ENCODE measurements around the gene CTNNBIP1.
A peak's percentile ranks its signal among the peaks of the same experiment; 100 is the strongest.

CTNNBIP1 gene

DNA sequence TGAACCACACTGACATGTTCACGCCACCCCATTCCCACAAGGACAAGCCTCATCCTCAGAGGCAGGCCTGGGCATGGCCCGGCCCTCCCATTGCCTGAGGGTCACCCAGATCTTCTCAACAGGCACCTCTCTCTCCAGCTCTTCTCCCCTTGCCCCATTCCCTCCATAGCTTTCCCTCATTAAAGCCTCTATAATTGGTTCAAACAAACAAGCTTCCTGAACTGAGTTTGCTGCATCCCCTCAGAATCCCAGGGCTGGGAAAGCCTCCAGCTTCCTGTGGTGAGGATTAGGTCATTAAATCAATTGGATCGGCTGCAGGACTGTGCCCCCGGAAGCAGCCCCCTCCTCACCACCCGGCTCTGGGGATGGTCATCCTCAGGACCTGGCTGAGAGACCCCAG, 18.9 kb downstream of the CTNNBIP1 start:
- peak; percentile 67 for DNase-seq
- H3K9me3 ChIP-seq (ENCODE audit: severe bottlenecking): no peaks in the 10 kb centered on the region
- H3K4me3 ChIP-seq (ENCODE audit: low read depth, low read length): no peak overlapping the region
- H3K27me3 ChIP-seq (ENCODE audit: insufficient read depth, low read depth, severe bottlenecking): no peaks in the 10 kb centered on the region
- peak overlapping the region; percentile 57 for H3K27ac ChIP-seq
- no peaks in the 10 kb centered on the region; the same call in 1 of the 2 replicates for H3K36me3 ChIP-seq
- TF ChIP-seq CTCF (IDR thresholded peaks at IDR 0.05; ENCODE audit: low read depth, low read length): no peak

GRCh38 chr1:9890224-9890731, 19.8 kb downstream of the CTNNBIP1 start:
- DNase-seq: no peak
- Histone ChIP-seq H3K9me3 (ENCODE audit: severe bottlenecking) (no peaks in the 10 kb centered on the region), H3K4me3 (ENCODE audit: low read depth, low read length) (no peak overlapping the region), H3K27ac (peak overlapping the region; percentile 57), H3K36me3 (no peaks in the 10 kb centered on the region; the same call in 1 of the 2 replicates), H3K27me3 (ENCODE audit: insufficient read depth, low read depth, severe bottlenecking) (no peaks in the 10 kb centered on the region)
- no peak for TF ChIP-seq CTCF (IDR thresholded peaks at IDR 0.05; ENCODE audit: low read depth, low read length)

GRCh38 chr1:9889411-9889810, 20.7 kb downstream of the CTNNBIP1 start:
- no peak for TF ChIP-seq CTCF (IDR thresholded peaks at IDR 0.05; ENCODE audit: low read depth, low read length)
- H3K36me3 ChIP-seq: no peaks in the 10 kb centered on the region; the same call in 1 of the 2 replicates
- H3K27ac ChIP-seq: no peak overlapping the region
- DNase-seq: no peak
- no peaks in the 10 kb centered on the region for H3K27me3 ChIP-seq (ENCODE audit: insufficient read depth, low read depth, severe bottlenecking)
- no peaks in the 10 kb centered on the region for H3K9me3 ChIP-seq (ENCODE audit: severe bottlenecking)
- H3K4me3 ChIP-seq (ENCODE audit: low read depth, low read length): no peak overlapping the region

DNA sequence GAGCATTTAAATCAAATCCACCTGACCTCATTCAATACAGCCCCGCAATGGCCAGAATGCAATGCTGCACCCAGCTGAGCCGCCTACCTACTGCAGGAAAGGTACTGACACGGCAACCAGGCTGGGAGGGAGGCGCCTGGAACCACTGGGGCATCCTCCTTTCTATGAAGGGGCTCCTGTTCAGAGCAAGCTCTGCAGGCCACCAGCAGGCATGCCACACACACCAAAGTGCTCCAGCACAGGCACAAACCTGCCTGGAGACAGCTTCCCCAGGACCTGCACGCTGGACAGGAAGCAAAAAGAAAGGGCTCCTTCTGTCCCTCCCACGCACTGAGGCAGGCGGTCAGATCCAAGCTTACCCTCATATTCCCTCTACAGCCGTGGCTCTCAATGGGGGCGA, 21.2 kb downstream of the CTNNBIP1 start:
- no peak for TF ChIP-seq CTCF (IDR thresholded peaks at IDR 0.05; ENCODE audit: low read depth, low read length)
- no peaks in the 10 kb centered on the region for H3K27me3 ChIP-seq (ENCODE audit: insufficient read depth, low read depth, severe bottlenecking)
- H3K4me3 ChIP-seq (ENCODE audit: low read depth, low read length): no peak overlapping the region

GRCh38 chr1:9887070-9887469, 23.0 kb downstream of the CTNNBIP1 start:
- no peak overlapping the region for H3K27ac ChIP-seq
- no peak for TF ChIP-seq CTCF (IDR thresholded peaks at IDR 0.05; ENCODE audit: low read depth, low read length)
- no peak overlapping the region for H3K4me3 ChIP-seq (ENCODE audit: low read depth, low read length)
- H3K27me3 ChIP-seq (ENCODE audit: insufficient read depth, low read depth, severe bottlenecking): no peaks in the 10 kb centered on the region
- no peaks in the 10 kb centered on the region for H3K9me3 ChIP-seq (ENCODE audit: severe bottlenecking)
- H3K36me3 ChIP-seq: no peaks in the 10 kb centered on the region; the same call in 1 of the 2 replicates
- DNase-seq: no peak

More for the DNA sequence above, 21.2 kb downstream of the CTNNBIP1 start:
- Histone ChIP-seq H3K9me3 (ENCODE audit: severe bottlenecking) (no peaks in the 10 kb centered on the region), H3K36me3 (no peaks in the 10 kb centered on the region; the same call in 1 of the 2 replicates), H3K27ac (no peak overlapping the region)
- no peak for DNase-seq

Measured in WERI-Rb-1 (cell line).